Chondrocyte (in vitro differentiated cells): ENCODE results near the gene EPC1. TPM values are rescaled to one million over a fixed set of nuclear protein-coding genes. Genes with fewer than 3 reads are reported as not detected.
A peak's percentile ranks its signal among the peaks of the same experiment; 100 is the strongest.

Experiments used
- DNase-seq: peaks from one replicate; pipeline ENCODE4 v3.0.0; 2021; ENCODE audit warnings: mixed read lengths, low spot score
- H3K27ac Mint-ChIP-seq: one replicate; pipeline ENCODE4 v1.8.0; 2021; ENCODE audit warnings: mild to moderate bottlenecking, moderate library complexity, mixed read lengths; ENCODE audit not compliant: unreplicated experiment
- H3K27me3 Mint-ChIP-seq: 2 replicates; pipeline ENCODE4 v1.8.0; 2021; ENCODE audit warnings: low read depth, mixed read lengths
- H3K36me3 Mint-ChIP-seq: 2 replicates; pipeline ENCODE4 v1.8.0; 2021; ENCODE audit warnings: low read depth, mixed read lengths
- H3K4me1 Mint-ChIP-seq: 2 replicates; pipeline ENCODE4 v1.8.0; 2021; ENCODE audit warnings: low read depth, mild to moderate bottlenecking, mixed read lengths
- H3K4me3 Mint-ChIP-seq: one replicate; pipeline ENCODE4 v1.8.0; 2021; ENCODE audit warnings: mild to moderate bottlenecking, moderate library complexity, mixed read lengths; ENCODE audit not compliant: unreplicated experiment
- H3K9me3 Mint-ChIP-seq: 2 replicates; pipeline ENCODE4 v1.8.0; 2021; ENCODE audit warnings: low read depth, mixed read lengths
- CTCF ChIP-seq: fragments of 200-600 bp; sonication (generic); IDR thresholded peaks from 2 replicates; pipeline ENCODE4 v1.5.0; 2021; ENCODE audit warnings: antibody characterized with exemption, mild to moderate bottlenecking, moderate library complexity
- total RNA-seq: library from RNA; stranded (reverse); gene quantifications from 3 replicates; pipeline ENCODE4 v1.2.1, GENCODE V29; 2021

Gene EPC1
- total RNA-seq, 1 donor from 2014 or later: 22.0 TPM

GRCh38 chr10:32331606-32332005, 15.4 kb downstream of the EPC1 start:
- no peaks in the 10 kb centered on the region for H3K36me3 Mint-ChIP-seq
- H3K4me3 Mint-ChIP-seq: no peak overlapping the region
- no peaks in the 10 kb centered on the region for H3K9me3 Mint-ChIP-seq
- peak overlapping the region; percentile 32 for H3K27ac Mint-ChIP-seq
- TF ChIP-seq CTCF: no peak
- DNase-seq: no peak
- no peaks in the 10 kb centered on the region for H3K27me3 Mint-ChIP-seq
- peaks cover 75% of the 10 kb centered on the region for H3K4me1 Mint-ChIP-seq

GRCh38 chr10:32330214-32330613, 16.7 kb downstream of the EPC1 start:
- no peak for DNase-seq
- Mint-ChIP-seq H3K36me3 (no peaks in the 10 kb centered on the region), H3K4me1 (peaks cover 76% of the 10 kb centered on the region), H3K27ac (no peak overlapping the region), H3K9me3 (no peaks in the 10 kb centered on the region), H3K27me3 (no peaks in the 10 kb centered on the region), H3K4me3 (no peak overlapping the region)
- no peak for TF ChIP-seq CTCF

- no peak overlapping the region for H3K27ac Mint-ChIP-seq
Observed at GRCh38 chr10:32329061-32329460, 17.9 kb downstream of the EPC1 start.

DNA sequence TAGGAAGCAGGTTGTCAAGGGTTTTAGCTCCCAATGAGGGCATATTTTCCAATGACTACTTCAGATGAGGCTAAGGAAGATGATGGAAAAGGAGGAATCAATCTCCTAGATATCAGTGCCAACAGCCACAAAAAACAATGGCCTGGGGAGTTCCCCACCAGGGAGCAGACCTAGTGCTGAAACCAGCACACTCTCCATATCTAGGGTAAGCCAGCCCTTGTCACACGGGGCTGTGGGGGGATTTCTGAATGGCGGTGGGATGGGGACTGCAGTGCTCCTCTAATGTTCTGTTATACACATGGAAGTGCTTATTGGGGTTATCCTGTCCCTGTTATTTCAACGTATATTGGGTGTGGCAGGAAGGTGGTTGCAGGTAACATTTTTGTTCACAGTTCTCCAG, 18.5 kb downstream of the EPC1 start:
- Mint-ChIP-seq H3K27me3 (no peaks in the 10 kb centered on the region), H3K36me3 (no peaks in the 10 kb centered on the region), H3K9me3 (no peaks in the 10 kb centered on the region), H3K4me3 (no peak overlapping the region), H3K27ac (no peak overlapping the region), H3K4me1 (peaks cover 76% of the 10 kb centered on the region)
- TF ChIP-seq CTCF: no peak
- no peak for DNase-seq

More at GRCh38 chr10:32329061-32329460, 17.9 kb downstream of the EPC1 start:
- H3K4me3 Mint-ChIP-seq: no peak overlapping the region
- H3K4me1 Mint-ChIP-seq: peaks cover 80% of the 10 kb centered on the region
- TF ChIP-seq CTCF: no peak
- no peaks in the 10 kb centered on the region for H3K36me3 Mint-ChIP-seq
- no peaks in the 10 kb centered on the region for H3K9me3 Mint-ChIP-seq
- no peak for DNase-seq
- no peaks in the 10 kb centered on the region for H3K27me3 Mint-ChIP-seq

GRCh38 chr10:32327364-32327691, 19.6 kb downstream of the EPC1 start:
- Mint-ChIP-seq H3K36me3 (no peaks in the 10 kb centered on the region), H3K4me3 (no peak overlapping the region), H3K27ac (peak overlapping the region; percentile 23), H3K4me1 (peaks cover 71% of the 10 kb centered on the region), H3K9me3 (no peaks in the 10 kb centered on the region), H3K27me3 (no peaks in the 10 kb centered on the region)
- TF ChIP-seq CTCF: no peak
- DNase-seq: no peak
